ENCODE data around the gene STX2.
"Not testable (repeated sequence)": the region's sequence is repeated elsewhere in the genome, so short reads cannot be mapped to it uniquely, and the experiment has no call there.

The STX2 gene

DNA sequence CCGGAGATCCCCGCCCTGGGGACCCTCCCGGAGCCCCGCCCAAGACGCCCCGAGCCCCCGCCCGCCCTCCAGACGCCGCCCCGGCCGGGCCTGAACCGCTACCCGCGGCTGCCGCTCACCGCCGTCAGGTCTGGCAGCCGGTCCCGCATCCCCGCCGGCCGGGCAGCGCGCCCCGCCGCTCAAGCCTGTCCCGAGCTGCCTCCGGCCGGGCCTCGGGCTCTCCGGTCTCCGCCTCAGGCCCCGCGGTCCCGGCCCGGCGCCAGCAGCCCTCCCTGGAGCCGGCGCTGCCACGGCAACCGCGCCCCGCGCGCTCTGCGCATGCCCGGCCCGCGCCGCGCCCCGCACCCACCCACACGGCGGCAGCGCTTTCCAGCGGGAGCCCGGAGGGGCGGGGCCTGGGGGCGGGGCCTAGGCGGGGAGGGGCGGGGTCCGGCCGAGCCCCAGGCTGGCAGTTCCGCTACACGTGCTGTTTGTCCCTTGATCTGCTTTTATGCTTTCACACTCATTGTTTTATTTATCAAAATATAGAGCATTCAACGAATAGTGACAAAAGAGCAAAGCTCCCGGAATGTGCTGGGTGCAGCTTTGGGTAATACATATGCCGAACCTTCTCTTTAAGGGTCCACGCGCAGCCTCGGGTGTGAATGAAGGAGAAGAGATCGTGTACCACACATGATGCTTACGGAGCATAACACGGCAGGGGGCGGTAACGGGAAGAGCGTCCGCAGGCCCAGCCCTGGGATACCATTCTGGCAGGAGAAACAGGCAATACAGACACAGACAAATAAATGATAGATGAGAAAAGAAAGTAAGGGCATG, at the start of gene STX2:
Gene STX2, minus strand, starts transcription at position 300 of the 819 bp plus-strand sequence. Its CDS starts 151 bp downstream, at position 149.
- TF ChIP-seq, protein P1, sequence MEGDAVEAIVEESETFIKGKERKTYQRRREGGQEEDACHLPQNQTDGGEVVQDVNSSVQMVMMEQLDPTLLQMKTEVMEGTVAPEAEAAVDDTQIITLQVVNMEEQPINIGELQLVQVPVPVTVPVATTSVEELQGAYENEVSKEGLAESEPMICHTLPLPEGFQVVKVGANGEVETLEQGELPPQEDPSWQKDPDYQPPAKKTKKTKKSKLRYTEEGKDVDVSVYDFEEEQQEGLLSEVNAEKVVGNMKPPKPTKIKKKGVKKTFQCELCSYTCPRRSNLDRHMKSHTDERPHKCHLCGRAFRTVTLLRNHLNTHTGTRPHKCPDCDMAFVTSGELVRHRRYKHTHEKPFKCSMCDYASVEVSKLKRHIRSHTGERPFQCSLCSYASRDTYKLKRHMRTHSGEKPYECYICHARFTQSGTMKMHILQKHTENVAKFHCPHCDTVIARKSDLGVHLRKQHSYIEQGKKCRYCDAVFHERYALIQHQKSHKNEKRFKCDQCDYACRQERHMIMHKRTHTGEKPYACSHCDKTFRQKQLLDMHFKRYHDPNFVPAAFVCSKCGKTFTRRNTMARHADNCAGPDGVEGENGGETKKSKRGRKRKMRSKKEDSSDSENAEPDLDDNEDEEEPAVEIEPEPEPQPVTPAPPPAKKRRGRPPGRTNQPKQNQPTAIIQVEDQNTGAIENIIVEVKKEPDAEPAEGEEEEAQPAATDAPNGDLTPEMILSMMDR (IDR thresholded peaks at IDR 0.05; ENCODE audit: insufficient read depth, missing control alignments) = peak; percentile 44
- FAIRE-seq = no peak

DNA sequence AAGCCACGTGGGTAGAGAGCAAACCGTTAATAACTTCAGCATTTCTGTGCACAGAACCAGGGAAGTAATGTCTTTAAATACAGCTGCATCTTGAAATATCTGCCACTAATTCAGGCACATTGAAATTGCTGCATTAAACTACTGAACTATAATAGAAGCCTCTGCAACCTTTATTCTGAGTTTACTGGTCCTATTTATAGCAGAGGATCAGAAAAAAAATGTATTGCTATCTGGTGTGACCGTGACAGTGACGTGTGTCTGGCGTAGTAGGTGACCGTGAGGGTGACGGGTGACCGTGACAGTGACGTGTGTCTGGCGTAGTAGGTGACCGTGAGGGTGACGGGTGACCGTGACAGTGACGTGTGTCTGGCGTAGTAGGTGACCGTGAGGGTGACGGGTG, 48.1 kb upstream of the STX2 start:
- not testable (repeated sequence) for FAIRE-seq; DNase-seq (ENCODE audit: insufficient read length, low spot score)

More for the DNA sequence above, at the start of gene STX2:
- DNase-seq (ENCODE audit: insufficient read length, low spot score) = peak; percentile 54

DNA sequence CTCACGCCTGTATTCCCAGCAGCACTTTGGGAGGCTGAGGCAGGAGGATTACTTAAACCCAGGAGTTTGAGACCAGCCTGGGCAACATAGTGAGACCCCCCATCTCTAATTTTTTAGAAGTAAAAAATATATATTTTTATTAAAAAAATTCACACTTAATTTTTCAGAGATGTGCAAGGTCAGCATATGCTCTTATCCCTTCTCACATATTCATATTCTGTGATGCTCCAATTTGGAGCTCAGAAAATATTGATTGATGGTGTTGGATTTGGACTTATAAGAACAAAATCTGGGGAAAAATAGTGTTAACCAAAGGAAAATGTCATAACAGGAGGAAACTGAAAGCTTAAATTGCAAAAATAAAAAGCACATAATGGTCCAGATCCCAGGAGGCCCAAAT, 42.5 kb upstream of the STX2 start:
- FAIRE-seq = no peak
- no peak for DNase-seq (ENCODE audit: insufficient read length, low spot score)
- TF ChIP-seq, protein P1 (IDR thresholded peaks at IDR 0.05; ENCODE audit: insufficient read depth, missing control alignments) = no peak

DNA sequence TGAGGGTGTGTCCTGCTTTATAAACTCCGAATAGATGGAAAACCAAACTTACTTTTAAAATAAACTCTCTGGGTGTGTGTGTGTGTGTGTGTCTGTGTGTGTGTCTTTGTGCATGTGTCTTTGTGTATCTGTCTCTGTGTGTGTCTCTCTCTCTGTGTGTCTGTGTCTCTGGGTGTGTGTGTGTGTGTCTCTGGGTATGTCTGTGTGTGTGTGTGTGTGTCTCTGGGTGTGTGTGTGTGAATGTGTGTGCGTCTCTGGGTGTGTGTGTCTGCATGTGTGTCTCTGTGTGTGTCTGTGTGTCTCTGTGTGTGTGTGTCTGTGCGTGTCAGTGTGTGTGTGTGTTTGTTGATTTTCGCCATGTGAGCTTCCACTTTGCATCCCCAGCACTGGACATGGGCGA, 42.0 kb upstream of the STX2 start:
- TF ChIP-seq, protein P1 (IDR thresholded peaks at IDR 0.05; ENCODE audit: insufficient read depth, missing control alignments) = no peak
- FAIRE-seq (no peak), DNase-seq (ENCODE audit: insufficient read length, low spot score) (no peak)

DNA sequence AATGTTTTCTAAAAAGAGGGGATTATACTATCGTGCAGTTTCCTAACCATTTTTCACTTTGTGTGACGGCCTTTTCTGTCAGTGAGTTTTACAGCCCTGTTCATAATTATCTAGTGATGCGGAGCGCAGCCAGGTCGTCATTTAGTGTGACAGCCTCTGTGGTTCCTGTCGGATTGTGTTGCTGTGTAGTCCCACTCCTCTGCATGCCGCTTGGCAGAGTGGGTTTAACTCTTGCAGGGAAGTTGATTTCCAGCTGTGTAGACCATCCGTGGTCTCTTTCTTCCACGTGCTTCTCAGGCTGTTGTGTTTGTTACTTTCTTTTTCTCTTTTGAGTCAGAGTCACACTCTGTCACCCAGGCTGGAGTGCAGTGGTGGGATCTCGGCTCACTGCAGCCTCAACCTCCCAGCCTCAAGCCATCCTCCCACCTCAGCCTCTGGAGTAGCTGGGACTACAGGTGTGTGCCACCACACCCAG, 41.4 kb upstream of the STX2 start:
- DNase-seq (ENCODE audit: insufficient read length, low spot score) = no peak
- TF ChIP-seq, protein P1 (IDR thresholded peaks at IDR 0.05; ENCODE audit: insufficient read depth, missing control alignments) = no peak
- no peak for FAIRE-seq

DNA sequence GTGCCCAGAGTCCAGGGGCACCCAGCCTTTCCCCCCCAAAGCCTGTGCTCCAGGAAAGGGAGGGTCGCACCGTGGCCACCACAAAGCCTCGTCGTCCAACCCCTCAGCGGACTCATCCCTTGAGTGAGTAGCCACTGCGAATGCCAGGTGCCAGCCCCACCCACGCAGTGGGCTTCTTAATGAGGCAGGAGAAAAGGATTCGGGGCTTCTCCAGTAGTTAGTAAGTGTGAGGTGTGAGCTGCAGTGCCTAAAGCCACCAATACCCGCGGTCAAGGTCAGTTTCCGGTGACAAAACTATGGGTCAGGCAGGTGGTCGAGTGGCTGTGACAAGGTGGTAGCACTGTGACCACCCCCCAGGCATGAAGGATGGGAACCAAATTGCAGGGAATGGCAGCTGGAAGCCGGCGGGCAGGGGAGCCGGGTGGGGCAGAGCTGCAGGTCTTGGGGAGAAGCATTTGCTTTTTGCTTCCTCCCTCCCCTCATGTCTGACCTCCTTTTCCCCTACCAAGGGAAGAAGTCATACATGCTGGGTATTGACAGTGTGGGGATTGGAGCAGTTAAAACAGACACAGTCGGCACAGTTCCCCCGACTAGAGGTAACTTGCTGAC, 40.8 kb upstream of the STX2 start:
- TF ChIP-seq, protein P1 (IDR thresholded peaks at IDR 0.05; ENCODE audit: insufficient read depth, missing control alignments) = no peak
- DNase-seq (ENCODE audit: insufficient read length, low spot score) (no peak), FAIRE-seq (no peak)

DNA sequence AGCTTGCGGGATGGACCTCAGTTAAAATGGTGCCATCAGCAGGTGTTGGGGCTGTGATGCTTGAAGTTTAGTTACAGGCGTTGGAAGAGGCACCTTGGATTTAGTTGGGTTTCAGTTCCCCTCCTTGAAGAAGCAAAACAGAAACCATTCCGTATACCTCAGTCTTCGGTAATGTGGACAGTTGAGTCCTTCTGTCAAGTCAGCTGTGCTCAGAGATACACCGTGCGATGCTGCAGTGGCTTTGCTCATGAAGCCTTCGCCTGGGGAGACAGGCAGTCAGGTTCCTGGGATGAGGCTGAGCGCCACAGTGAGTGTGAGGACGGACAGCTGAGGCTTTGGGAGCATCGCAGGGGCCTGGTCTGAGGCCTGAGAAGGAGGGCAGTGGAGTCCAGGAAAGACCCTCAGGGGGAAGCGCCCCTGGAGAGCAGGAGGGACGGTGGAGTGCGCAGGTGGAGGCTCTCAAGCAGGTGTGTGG, 40.2 kb upstream of the STX2 start:
- TF ChIP-seq, protein P1 (IDR thresholded peaks at IDR 0.05; ENCODE audit: insufficient read depth, missing control alignments) = no peak
- FAIRE-seq = no peak
- no peak for DNase-seq (ENCODE audit: insufficient read length, low spot score)

Data from D721Med (cell line).